K562 (cell line): ENCODE data around the gene ENO3. TPM values are rescaled to one million over a fixed set of nuclear protein-coding genes. Genes with fewer than 3 reads are reported as not detected.

Source experiments
- ARID4B ChIP-seq: sonication (generic); formaldehyde crosslinking; IDR thresholded peaks from 2 replicates; pipeline ENCODE4 v1.8.0; 2022; ENCODE audit warnings: mild to moderate bottlenecking, missing genetic modification reagents
- BRCA1 ChIP-seq, 2 experiments: fragments of 450-650 bp in 1 of 2; sonication (generic) in 1 of 2; formaldehyde crosslinking in 1 of 2; IDR thresholded peaks; 2 replicates each; pipeline versions ENCODE4 v1.5.0 to v1.6.1; 2017 to 2020; ENCODE audit warnings: mild to moderate bottlenecking in 1 of 2, missing genetic modification reagents in 1 of 2
- ELF4 ChIP-seq: fragments of 450-650 bp; formaldehyde crosslinking; IDR thresholded peaks from 2 replicates; pipeline ENCODE4 v1.4.0; 2022; ENCODE audit warnings: missing genetic modification characterization
- GABPA ChIP-seq: fragments of 200-800 bp; sonication (Bioruptor generic); conservative IDR thresholded peaks from 2 replicates; pipeline ENCODE4 v1.6.1; 2016; ENCODE audit warnings: low read depth, missing genetic modification characterization, missing compliant biosample characterization
- KLF13 ChIP-seq: fragments of 450-650 bp; IDR thresholded peaks from 2 replicates; pipeline ENCODE4 v1.6.1; 2016; ENCODE audit warnings: missing genetic modification characterization, low read depth, mild to moderate bottlenecking, missing compliant biosample characterization, moderate library complexity, borderline replicate concordance
- MAX ChIP-seq: sonication (generic); formaldehyde crosslinking; IDR thresholded peaks from 2 replicates; pipeline ENCODE4 v1.9.0; 2022; ENCODE audit warnings: mild to moderate bottlenecking, missing genetic modification reagents
- RBBP5 ChIP-seq: fragments of 200-600 bp; sonication (generic); IDR thresholded peaks from 2 replicates; pipeline ENCODE4 v1.6.1; 2012; ENCODE audit warnings: borderline replicate concordance, mild to moderate bottlenecking, low read length, control low read depth, inconsistent platforms; ENCODE audit not compliant: insufficient read depth, poor library complexity, severe bottlenecking
- RBM25 ChIP-seq: fragments of 200-400 bp; formaldehyde crosslinking; IDR thresholded peaks from 2 replicates; pipeline ENCODE4 v1.6.1; 2018; ENCODE audit warnings: low read length, low read depth, moderate library complexity; ENCODE audit not compliant: severe bottlenecking
- TAF1 ChIP-seq: IDR thresholded peaks from 2 replicates; pipeline ENCODE4 v1.6.1; 2011; ENCODE audit warnings: mild to moderate bottlenecking, low read length, moderate library complexity; ENCODE audit not compliant: insufficient read depth, control insufficient read depth, severe bottlenecking; ENCODE audit errors: extremely low read depth
- THAP12 ChIP-seq: fragments of 250-450 bp; sonication (Bioruptor Pico); IDR thresholded peaks from 2 replicates; pipeline ENCODE4 v1.9.0; 2021; ENCODE audit warnings: mild to moderate bottlenecking, inconsistent platforms
- ZBTB2 ChIP-seq: fragments of 450-650 bp; IDR thresholded peaks from 2 replicates; pipeline ENCODE4 v1.6.1; 2016; ENCODE audit warnings: antibody characterized with exemption
- ZMIZ1 ChIP-seq, 2 experiments: fragments of 150-350 bp in 1 of 2; IDR thresholded peaks; 2 replicates each; pipeline ENCODE4 v1.6.1; 2012 to 2016; ENCODE audit warnings: low read depth in 2 of 2, low read length in 2 of 2, mild to moderate bottlenecking in 1 of 2, moderate library complexity in 1 of 2
- polyA plus RNA-seq, 8 experiments: library from polyadenylated mRNA; depleted of rRNA in 4 of 8; stranded (reverse) in 5 of 8; unstranded in 3 of 8; fragments of >200 nt; fragmentation: Nextera tagmentation in 2 of 8; fragmentation: Illumina TruSeq in 1 of 8; extraction: Ambion mirVana in 2 of 8; extraction: Trizol in 1 of 8; gene quantifications; 2 replicates each; pipeline versions ENCODE4 v1.2.1 to v1.2.3, GENCODE V29; 2011 to 2014; ENCODE audit warnings: inconsistent platforms in 1 of 8, missing spikeins in 1 of 8
- total RNA-seq, 7 experiments: library from RNA; depleted of rRNA in 6 of 7; stranded (reverse); fragments of >200 nt in 6 of 7; fragmentation: Illumina TruSeq in 2 of 7; extraction: Trizol in 2 of 7; gene quantifications; 2 replicates each; pipeline versions ENCODE4 v1.2.1 to v1.2.3, GENCODE V29; 2011 to 2021; ENCODE audit warnings: low replicate concordance in 1 of 7

ENO3 gene
- total and polyA plus RNA-seq, 9 of the 15 experiments (the other 6 are each of a cell fraction or from before 2014, with no cell fraction given) = 5.7 to 17.2 (median 9.9) TPM

- peak in 1 of 2 experiments; percentile 32; a peak in 1 of 4 replicates for TF ChIP-seq ZMIZ1 (IDR thresholded peaks at IDR 0.05; ENCODE audit: low read depth in 2 of 2, low read length in 2 of 2)
- peak; percentile 59; the same call in 1 of the 2 replicates for TF ChIP-seq KLF13 (tag)
- TF ChIP-seq ARID4B (CRISPR knock-in tag) = peak; percentile 35; the same call in 1 of the 2 replicates
- TF ChIP-seq ELF4 (CRISPR knock-in tag) = 0 out of 2 replicates have a peak, but pooled peaks have one; percentile 42
- peak; percentile 49; the same call in 1 of the 2 replicates for TF ChIP-seq THAP12 (CRISPR knock-in tag)
- peak; percentile 52 for TF ChIP-seq MAX (CRISPR knock-in tag)
- TF ChIP-seq RBM25 = peak; percentile 95
- peak; percentile 64; the same call in 1 of the 2 replicates for TF ChIP-seq ZBTB2
- TF ChIP-seq GABPA (tag) = peak; percentile 95
- no peak for TF ChIP-seq BRCA1 (IDR thresholded peaks at IDR 0.05)
- no peak for TF ChIP-seq BRCA1 (CRISPR knock-in tag; IDR thresholded peaks at IDR 0.05)
- peak; percentile 54 for TF ChIP-seq RBBP5
- TF ChIP-seq TAF1 = peak; percentile 85
Measured at GRCh38 chr17:4939796-4940554, 10.9 kb upstream of the ENO3 start, which contains the start of the genes RNF167 and SLC25A11 (continued).
